Hematopoietic multipotent progenitor cell treated with erythropoietin and hydrocortisone succinate and interleukin-3 and kit ligand, for 15 days (in vitro differentiated cells): ENCODE measurements around the gene BAZ2A.
"Not testable (repeated sequence)": the region's sequence is repeated elsewhere in the genome, so short reads cannot be mapped to it uniquely, and the experiment has no call there.

ENCODE experiments used
- DNase-seq: peaks from one replicate; pipeline ENCODE4 v3.0.0-alpha.2; 2015; ENCODE audit warnings: low spot score

Gene BAZ2A

DNA sequence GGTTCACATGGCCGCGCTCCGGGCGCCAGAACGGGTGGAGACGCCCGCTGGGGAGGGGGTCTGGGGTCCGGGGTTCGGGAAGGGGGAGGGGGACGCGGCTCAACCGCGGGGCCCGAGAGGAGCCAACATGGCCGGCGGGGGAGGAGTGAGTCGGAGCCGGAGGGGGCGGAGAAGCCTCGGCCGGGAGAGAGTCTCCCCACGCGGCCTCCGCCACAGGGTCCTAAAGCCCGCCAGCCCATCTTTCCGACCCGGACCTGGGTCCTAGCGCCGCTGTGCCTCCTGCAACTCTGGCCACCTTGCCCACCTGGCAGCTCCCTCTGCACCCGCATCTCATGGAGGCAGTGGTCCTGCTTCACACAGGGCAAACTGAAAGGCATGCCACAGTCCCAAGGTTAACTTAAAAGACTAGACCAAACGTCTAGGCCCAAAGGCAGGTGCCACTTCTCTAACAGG is at the start of gene BAZ2A:
Gene BAZ2A, minus strand, starts transcription at position 147 of the 453 bp plus-strand sequence. CDS start 12,796 bp downstream, outside the sequence.
- DNase-seq = peak; percentile 82

DNA sequence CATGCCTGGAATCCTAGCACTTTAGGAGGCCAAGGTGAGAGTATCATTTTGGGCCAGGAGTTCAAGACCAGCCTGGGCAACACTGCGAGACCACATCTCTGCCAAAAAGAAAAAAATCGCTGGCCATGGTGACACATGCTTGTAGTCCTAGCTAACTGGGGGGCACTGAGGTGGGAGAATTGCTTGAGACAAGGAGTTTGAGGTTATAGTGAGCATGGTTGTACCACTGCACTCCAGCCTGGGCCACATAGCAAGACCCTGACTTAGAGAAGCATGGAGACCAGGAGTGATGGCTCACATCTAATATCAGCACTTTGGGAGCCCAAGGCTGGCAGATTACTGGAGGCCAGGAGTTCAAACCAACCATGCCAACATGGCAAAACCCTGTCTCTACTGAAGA is 48.7 kb upstream of the BAZ2A start:
- DNase-seq = no peak

- DNase-seq = no peak
These were observed 47.6 kb upstream of the BAZ2A start for GRCh38 chr12:56677680-56678079.

- no peak for DNase-seq
These were observed 46.9 kb upstream of the BAZ2A start for GRCh38 chr12:56676851-56677580.

DNA sequence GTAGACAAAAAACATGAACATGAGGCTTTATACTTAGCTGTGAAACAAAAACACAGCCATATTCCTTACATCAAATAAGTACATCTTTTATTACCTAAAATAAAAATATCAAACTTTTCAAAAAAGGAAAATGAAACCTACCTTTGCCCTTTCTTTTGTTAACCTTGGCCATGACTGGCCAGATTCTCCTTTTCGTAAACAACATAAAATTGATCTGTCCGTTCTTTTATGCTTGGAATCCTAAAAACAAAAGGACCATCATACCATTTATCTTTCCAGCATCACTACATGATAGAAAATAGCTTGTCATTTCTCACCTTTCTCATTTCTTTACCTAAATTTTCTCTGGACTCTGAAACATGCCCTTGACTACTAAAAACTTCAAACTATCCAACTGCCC is 41.5 kb upstream of the BAZ2A start:
- no peak for DNase-seq

- DNase-seq = no peak
These were observed 40.7 kb upstream of the BAZ2A start for GRCh38 chr12:56670836-56671235.

DNA sequence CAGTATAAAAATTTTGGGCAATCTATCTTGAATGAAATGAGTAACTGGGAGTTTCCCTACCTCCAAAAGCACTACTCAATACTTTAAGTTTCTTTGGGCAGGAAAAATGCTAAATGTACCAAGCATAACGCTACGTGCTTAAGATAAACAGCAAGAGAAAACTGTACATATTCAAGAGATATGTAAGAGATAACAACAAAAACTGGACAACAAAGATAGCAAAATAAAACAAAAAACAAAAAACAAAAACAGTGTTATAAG is 38.0 kb upstream of the BAZ2A start:
- DNase-seq = no peak

- no peak for DNase-seq
These were observed 32.0 kb upstream of the BAZ2A start for GRCh38 chr12:56661979-56662638.

DNA sequence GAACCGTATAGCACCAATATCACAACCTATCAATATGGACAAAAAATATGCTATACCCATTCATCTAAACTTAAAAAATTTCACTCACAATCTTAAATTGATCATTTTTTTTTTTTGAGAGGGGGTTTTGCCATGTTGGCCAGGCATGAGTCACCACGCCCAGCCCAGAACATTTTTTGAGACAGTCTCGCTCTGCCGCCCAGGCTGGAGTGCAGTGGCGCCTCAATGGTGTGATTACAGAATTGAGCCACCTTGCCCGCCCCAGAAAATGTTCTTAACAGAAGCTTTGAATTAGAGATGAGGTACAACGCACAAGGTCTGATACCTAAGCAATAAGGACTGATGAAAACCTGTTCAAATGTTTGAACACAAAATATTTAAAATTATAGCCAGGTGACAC is 31.4 kb upstream of the BAZ2A start:
- DNase-seq = no peak

DNA sequence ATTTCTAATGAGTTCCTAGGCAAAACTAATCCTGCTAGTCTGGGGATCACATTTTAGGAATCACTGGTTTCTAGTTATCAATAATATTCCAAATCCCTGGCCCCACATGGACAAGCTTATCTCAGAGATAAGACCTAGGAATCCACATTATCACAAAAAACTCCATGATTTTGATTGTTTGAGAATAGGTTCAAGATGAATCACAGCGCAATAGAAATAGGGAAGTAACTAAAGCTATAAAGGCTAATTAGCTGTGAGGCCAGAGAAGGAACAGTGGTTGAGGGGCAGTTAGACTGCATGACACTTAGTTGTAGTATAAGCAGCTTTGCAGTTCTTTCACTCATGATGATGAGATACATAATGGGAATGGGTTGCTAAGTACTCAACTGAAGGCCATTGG is 28.8 kb upstream of the BAZ2A start:
- no peak for DNase-seq

- no peak for DNase-seq
These were observed 27.6 kb upstream of the BAZ2A start for GRCh38 chr12:56657416-56658379.

DNA sequence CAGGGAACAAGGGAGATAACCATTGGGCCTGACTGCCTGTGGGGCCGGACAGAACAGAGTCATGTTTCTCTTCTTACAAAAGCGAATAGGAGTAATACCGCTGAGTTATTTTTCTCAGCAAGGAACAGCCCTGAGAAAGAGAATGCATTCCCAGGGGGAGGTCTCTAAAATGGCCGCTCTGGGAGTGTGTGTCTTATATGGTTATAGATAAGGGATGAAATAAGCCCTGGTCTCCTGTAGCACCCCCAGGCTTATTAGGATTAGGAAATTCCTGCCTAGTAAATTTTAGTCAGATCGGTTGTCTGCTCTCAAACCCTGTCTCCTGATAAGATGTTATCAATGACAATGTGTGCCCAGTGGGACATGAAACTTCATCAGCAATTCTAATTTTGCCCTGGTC is 23.7 kb upstream of the BAZ2A start:
- not testable (repeated sequence) for DNase-seq

DNA sequence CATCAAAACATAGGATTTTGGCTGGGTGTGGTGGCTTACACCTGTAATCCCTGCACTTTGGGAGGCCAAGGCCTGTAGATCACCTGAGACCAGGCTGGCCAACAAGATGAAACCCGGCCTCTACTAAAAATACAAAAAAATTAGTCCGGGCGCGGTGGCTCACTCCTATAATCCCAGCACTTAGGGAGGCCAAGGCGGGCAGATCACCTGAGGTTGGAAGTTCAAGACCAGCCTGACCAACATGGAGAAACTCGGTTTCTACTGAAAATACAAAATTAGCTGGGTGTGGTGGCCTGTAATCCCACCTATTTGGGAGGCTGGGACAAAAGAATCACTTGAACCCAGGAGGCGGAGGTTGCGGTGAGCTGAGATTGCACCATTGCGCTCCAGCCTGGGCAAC is 17.9 kb upstream of the BAZ2A start:
- not testable (repeated sequence) for DNase-seq

- DNase-seq = peak; percentile 99
These were observed 15.8 kb upstream of the BAZ2A start, which contains the start of gene ATP5F1B for GRCh38 chr12:56645717-56646446. Gene ATP5F1B, minus strand, starts transcription at chr12:56645984. Its CDS starts 21 bp downstream, at chr12:56645963.

- no peak for DNase-seq
These were observed 15.1 kb upstream of the BAZ2A start for GRCh38 chr12:56645201-56645716.

DNA sequence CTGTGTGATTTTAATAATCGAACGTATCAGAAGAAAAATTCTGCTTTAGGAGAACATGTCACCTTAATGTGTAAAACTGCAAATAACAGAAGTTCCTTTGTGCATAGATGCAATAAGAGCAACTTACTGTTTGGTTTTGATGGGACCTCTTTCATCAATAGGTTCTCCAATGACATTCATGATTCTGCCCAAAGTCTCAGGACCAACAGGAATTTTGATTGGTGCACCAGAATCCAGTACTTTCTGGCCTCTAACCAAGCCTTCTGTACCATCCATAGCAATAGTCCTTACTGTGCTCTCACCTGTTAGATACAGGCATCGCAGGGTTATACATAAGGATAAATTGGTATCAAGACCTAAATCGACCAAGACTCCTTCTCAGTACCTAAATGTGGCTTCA is 14.5 kb upstream of the BAZ2A start:
- DNase-seq = peak; percentile 23

DNA sequence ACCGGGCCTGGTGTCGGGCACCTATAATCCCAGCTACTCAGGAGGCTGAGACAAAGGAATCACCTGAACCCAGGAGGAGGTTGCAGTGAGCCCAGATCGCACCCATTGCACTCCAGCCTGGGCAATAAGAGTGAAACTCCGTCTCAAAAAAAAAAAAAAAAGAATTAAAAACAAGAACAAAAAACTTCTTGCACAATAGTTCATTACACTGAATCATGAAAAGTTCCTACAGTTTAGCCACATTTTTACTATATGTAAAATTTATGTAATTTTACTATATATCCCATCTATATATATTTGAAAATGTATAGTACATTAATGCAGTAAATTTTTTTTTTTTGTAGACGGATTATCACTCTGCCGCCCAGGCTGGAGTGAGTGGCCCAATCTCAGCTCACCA is 11.1 kb upstream of the BAZ2A start:
- no peak for DNase-seq

DNA sequence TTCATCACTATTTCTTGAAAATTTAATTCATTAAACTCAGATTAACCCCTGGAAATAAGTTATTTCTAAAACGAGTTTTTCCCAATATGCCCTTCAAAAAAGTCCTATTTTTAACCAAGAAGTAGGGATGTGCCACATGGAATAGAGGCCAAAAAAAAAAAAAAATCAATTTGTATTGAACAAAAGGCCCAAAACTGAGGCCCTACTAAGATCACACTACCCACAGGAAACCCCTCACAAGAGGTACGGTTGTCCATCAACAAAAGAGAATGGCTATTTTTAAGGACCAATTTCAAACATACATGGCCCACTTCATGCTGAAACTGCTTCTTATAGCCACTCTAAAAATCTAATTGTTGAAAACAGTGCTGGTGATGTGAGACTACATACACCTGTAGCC is 7.5 kb upstream of the BAZ2A start:
- no peak for DNase-seq

DNA sequence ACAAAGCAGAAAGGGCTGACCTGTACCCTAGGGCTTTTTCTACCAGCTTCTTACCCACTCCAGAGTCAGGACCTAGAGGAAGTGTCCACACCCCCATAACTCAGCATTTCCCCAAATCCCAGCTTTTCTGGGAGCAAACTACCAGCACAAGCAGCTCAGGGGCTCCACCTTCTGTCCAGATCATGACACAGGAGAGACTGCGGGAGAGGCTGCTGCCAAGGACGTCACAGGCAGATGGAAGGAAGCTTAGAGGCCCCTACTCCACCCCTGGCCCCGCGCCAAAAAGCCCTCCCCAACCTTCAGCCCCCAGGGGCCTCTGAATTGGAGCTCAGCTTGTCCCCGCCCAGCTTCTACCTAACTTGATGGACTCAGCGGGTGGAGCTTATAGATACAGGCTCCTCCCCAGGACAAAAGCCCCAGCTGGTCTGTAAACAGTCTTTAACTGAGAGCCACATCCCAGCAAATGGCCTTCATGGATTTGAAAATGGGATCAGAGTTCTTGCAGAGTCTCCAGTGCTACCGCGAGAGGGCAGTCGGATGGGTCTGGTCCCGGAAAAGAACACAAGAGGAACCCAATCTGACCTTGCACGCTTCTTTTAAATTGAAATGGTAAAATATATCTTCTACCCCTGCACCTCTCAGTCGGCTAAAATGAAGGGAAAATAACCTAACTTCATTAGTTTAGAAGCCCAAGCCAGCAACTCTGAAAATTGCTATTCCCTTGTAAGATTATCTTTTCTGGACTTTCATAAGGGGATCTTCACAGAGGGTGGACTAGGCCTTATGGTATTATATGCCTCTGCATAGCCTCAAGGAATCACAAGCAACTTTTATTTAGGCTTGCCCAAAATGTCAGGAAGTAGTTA is 6.8 kb upstream of the BAZ2A start:
- DNase-seq = peak; percentile 99

DNA sequence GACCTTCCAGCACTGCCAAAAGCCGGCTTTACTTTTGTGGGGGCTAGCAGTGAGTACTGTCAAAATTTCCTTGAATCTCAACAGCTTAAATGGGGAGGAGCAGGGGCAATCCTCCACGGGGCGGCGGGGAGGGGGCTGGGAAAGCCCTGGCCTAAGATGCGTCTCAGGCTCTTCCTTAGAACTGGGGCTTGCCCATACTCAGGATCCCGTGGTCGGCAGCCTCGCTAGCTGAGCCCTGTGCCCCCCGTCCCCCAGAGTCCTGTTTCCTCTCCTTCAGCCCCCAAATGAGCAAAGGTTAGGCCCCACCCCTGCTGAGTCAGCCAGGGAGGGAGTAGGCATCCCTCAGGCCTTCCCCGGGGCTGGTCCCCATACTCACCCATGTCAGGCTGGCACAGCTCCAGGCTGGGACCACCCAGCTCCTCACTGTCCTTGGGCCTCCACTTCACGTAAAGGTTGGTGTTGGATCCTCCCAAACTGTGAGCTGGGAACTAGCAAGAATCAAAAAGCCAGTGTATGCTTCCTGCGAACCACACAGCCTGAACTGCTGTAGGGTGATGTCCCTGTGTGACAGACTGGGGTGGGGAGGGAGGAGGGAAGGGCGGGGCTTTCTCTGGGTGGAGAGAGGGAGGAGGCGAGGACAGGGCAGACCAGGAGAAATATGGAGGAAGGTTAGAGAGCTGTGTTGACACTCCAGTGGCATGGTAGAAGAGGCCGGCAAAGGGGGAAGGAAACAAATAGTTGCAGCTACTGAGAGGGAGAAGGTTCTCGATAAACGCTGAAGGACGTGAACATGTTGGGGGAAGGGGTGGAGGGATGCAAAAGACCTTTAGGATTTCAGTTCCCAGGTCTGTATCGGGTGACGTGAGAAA is 5.9 kb upstream of the BAZ2A start:
- peak; percentile 93 for DNase-seq
